Activated CD8-positive, alpha-beta memory T cell treated with anti-CD3 and anti-CD28 coated beads for 4 hours (primary cell): ENCODE data around the gene HSD3B1.

Experiments
- DNase-seq, 2 donors: peaks; one replicate each; pipeline ENCODE4 v3.0.0-alpha.2; 2020; ENCODE audit warnings: low read depth in 2 of 2

The HSD3B1 gene

GRCh38 chr1:119506941-119507340, at the start of gene HSD3B1:
TSS of gene HSD3B1 (plus strand) at chr1:119507210. CDS start at chr1:119507477, 267 bp downstream.
- no peak for DNase-seq

- DNase-seq, result no peak
Observed at GRCh38 chr1:119462964-119463363, 44.0 kb upstream of the HSD3B1 start.

GRCh38 chr1:119463569-119463968, 43.4 kb upstream of the HSD3B1 start:
- DNase-seq, result no peak

GRCh38 chr1:119466445-119466844, 40.6 kb upstream of the HSD3B1 start:
- no peak for DNase-seq

GRCh38 chr1:119467219-119467618, 39.8 kb upstream of the HSD3B1 start:
- no peak for DNase-seq

GRCh38 chr1:119467857-119468668, 38.9 kb upstream of the HSD3B1 start:
- DNase-seq, result no peak

- DNase-seq, result no peak
Observed at GRCh38 chr1:119469741-119470140, 37.3 kb upstream of the HSD3B1 start.

- DNase-seq, result no peak
Observed at GRCh38 chr1:119470377-119470776, 36.6 kb upstream of the HSD3B1 start.

- DNase-seq, result no peak
Observed at GRCh38 chr1:119470958-119471357, 36.1 kb upstream of the HSD3B1 start.

GRCh38 chr1:119471566-119471965, 35.4 kb upstream of the HSD3B1 start:
- DNase-seq, result no peak

GRCh38 chr1:119472080-119472818, 34.8 kb upstream of the HSD3B1 start:
- DNase-seq, result no peak

- DNase-seq, result no peak
Observed at GRCh38 chr1:119472819-119473175, 34.2 kb upstream of the HSD3B1 start.

- no peak for DNase-seq
Observed at GRCh38 chr1:119475866-119476439, 31.1 kb upstream of the HSD3B1 start.

GRCh38 chr1:119477710-119478109, 29.3 kb upstream of the HSD3B1 start:
- no peak for DNase-seq

- no peak for DNase-seq
Observed at GRCh38 chr1:119480175-119480574, 26.8 kb upstream of the HSD3B1 start.

- no peak for DNase-seq
Observed at GRCh38 chr1:119481951-119482350, 25.1 kb upstream of the HSD3B1 start.

- DNase-seq, result no peak
Observed at GRCh38 chr1:119482517-119483425, 24.2 kb upstream of the HSD3B1 start.

GRCh38 chr1:119483441-119484200, 23.4 kb upstream of the HSD3B1 start:
- no peak for DNase-seq

GRCh38 chr1:119485201-119485600, 21.8 kb upstream of the HSD3B1 start:
- DNase-seq, result no peak

GRCh38 chr1:119488216-119488615, 18.8 kb upstream of the HSD3B1 start:
- no peak for DNase-seq

GRCh38 chr1:119489201-119489600, 17.8 kb upstream of the HSD3B1 start:
- DNase-seq, result no peak
